Measurements from ENCODE around the gene USP17L29.
"Not testable (repeated sequence)": the region's sequence is repeated elsewhere in the genome, so short reads cannot be mapped to it uniquely, and the experiment has no call there.

The USP17L29 gene, protein sequence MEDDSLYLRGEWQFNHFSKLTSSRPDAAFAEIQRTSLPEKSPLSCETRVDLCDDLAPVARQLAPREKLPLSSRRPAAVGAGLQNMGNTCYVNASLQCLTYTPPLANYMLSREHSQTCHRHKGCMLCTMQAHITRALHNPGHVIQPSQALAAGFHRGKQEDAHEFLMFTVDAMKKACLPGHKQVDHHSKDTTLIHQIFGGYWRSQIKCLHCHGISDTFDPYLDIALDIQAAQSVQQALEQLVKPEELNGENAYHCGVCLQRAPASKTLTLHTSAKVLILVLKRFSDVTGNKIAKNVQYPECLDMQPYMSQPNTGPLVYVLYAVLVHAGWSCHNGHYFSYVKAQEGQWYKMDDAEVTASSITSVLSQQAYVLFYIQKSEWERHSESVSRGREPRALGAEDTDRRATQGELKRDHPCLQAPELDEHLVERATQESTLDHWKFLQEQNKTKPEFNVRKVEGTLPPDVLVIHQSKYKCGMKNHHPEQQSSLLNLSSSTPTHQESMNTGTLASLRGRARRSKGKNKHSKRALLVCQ

GRCh38 chr4:9353338-9353737, at the start of gene USP17L29:
USP17L29 (plus strand) TSS chr4:9353638; CDS start chr4:9353638, 0 bp downstream.
- H3K9me3 ChIP-seq (ENCODE audit: low read depth, low read length); H3K36me3 ChIP-seq (ENCODE audit: insufficient read depth, low read length); H3K4me3 ChIP-seq; H3K27ac ChIP-seq; H3K9ac ChIP-seq (ENCODE audit: insufficient read length); DNase-seq (ENCODE audit: low read depth, low spot score): not testable (repeated sequence)

- not testable (repeated sequence) for H3K9me3 ChIP-seq (ENCODE audit: low read depth, low read length); H3K27ac ChIP-seq; H3K4me3 ChIP-seq; H3K36me3 ChIP-seq (ENCODE audit: insufficient read depth, low read length); H3K9ac ChIP-seq (ENCODE audit: insufficient read length); DNase-seq (ENCODE audit: low read depth, low spot score)
Measured at GRCh38 chr4:9324191-9324590, 29.2 kb upstream of the USP17L29 start.

GRCh38 chr4:9324865-9325264, 28.6 kb upstream of the USP17L29 start, which contains the start of gene USP17L24:
USP17L24 (plus strand) TSS chr4:9325165; CDS start chr4:9325165, 0 bp downstream.
- H3K9ac ChIP-seq (ENCODE audit: insufficient read length); H3K36me3 ChIP-seq (ENCODE audit: insufficient read depth, low read length); H3K9me3 ChIP-seq (ENCODE audit: low read depth, low read length); H3K27ac ChIP-seq; DNase-seq (ENCODE audit: low read depth, low spot score); H3K4me3 ChIP-seq: not testable (repeated sequence)

DNA sequence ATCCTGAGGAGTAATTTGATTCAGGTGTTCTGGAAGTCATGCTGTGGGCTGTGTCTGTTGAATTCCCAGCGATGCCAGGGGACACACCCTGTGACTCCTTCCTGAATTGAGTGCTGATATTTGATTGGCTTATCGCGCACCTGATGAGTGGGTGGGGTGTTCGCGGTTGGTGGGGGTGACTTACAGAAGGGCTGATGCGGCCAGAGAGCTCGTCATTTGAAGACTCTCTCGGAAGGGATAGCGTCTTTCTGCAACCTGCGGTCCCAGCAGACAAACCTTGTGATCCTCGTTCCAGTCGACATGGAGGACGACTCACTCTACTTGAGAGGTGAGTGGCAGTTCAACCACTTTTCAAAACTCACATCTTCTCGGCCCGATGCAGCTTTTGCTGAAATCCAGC, 23.8 kb upstream of the USP17L29 start, which contains the start of gene USP17L25:
USP17L25 (plus strand) TSS at position 301 of the 400 bp plus-strand sequence; CDS start at position 301, 0 bp downstream.
- not testable (repeated sequence) for H3K36me3 ChIP-seq (ENCODE audit: insufficient read depth, low read length)

DNA sequence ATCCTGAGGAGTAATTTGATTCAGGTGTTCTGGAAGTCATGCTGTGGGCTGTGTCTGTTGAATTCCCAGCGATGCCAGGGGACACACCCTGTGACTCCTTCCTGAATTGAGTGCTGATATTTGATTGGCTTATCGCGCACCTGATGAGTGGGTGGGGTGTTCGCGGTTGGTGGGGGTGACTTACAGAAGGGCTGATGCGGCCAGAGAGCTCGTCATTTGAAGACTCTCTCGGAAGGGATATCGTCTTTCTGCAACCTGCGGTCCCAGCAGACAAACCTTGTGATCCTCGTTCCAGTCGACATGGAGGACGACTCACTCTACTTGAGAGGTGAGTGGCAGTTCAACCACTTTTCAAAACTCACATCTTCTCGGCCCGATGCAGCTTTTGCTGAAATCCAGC, 19.1 kb upstream of the USP17L29 start, which contains the start of gene USP17L26:
USP17L26 (plus strand) TSS at position 301 of the 400 bp plus-strand sequence; CDS start at position 301, 0 bp downstream.
- not testable (repeated sequence) for H3K36me3 ChIP-seq (ENCODE audit: insufficient read depth, low read length); H3K4me3 ChIP-seq; H3K27ac ChIP-seq; H3K9ac ChIP-seq (ENCODE audit: insufficient read length); H3K9me3 ChIP-seq (ENCODE audit: low read depth, low read length); DNase-seq (ENCODE audit: low read depth, low spot score)

More for the DNA sequence above, 23.8 kb upstream of the USP17L29 start, which contains the start of gene USP17L25:
- not testable (repeated sequence) for H3K9ac ChIP-seq (ENCODE audit: insufficient read length); H3K9me3 ChIP-seq (ENCODE audit: low read depth, low read length); H3K4me3 ChIP-seq; H3K27ac ChIP-seq; DNase-seq (ENCODE audit: low read depth, low spot score)

- not testable (repeated sequence) for DNase-seq (ENCODE audit: low read depth, low spot score); H3K36me3 ChIP-seq (ENCODE audit: insufficient read depth, low read length); H3K9ac ChIP-seq (ENCODE audit: insufficient read length)
Measured at GRCh38 chr4:9339103-9339502, 14.3 kb upstream of the USP17L29 start, which contains the start of gene USP17L5. USP17L5 (plus strand) TSS chr4:9339403; CDS start chr4:9339403, 0 bp downstream.

GRCh38 chr4:9343848-9344247, 9.6 kb upstream of the USP17L29 start, which contains the start of gene USP17L27:
USP17L27 (plus strand) TSS chr4:9344148; CDS start chr4:9344148, 0 bp downstream.
- DNase-seq (ENCODE audit: low read depth, low spot score); H3K4me3 ChIP-seq; H3K36me3 ChIP-seq (ENCODE audit: insufficient read depth, low read length); H3K27ac ChIP-seq; H3K9me3 ChIP-seq (ENCODE audit: low read depth, low read length); H3K9ac ChIP-seq (ENCODE audit: insufficient read length): not testable (repeated sequence)

More at GRCh38 chr4:9339103-9339502, 14.3 kb upstream of the USP17L29 start, which contains the start of gene USP17L5:
- H3K27ac ChIP-seq; H3K4me3 ChIP-seq; H3K9me3 ChIP-seq (ENCODE audit: low read depth, low read length): not testable (repeated sequence)

DNA sequence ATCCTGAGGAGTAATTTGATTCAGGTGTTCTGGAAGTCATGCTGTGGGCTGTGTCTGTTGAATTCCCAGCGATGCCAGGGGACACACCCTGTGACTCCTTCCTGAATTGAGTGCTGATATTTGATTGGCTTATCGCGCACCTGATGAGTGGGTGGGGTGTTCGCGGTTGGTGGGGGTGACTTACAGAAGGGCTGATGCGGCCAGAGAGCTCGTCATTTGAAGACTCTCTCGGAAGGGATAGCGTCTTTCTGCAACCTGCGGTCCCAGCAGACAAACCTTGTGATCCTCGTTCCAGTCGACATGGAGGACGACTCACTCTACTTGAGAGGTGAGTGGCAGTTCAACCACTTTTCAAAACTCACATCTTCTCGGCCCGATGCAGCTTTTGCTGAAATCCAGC, 4.8 kb upstream of the USP17L29 start, which contains the start of gene USP17L28:
USP17L28 (plus strand) TSS at position 301 of the 400 bp plus-strand sequence; CDS start at position 301, 0 bp downstream.
- DNase-seq (ENCODE audit: low read depth, low spot score); H3K9ac ChIP-seq (ENCODE audit: insufficient read length): not testable (repeated sequence)

GRCh38 chr4:9350866-9351265, 2.6 kb upstream of the USP17L29 start:
- not testable (repeated sequence) for H3K36me3 ChIP-seq (ENCODE audit: insufficient read depth, low read length)

More for the DNA sequence above, 4.8 kb upstream of the USP17L29 start, which contains the start of gene USP17L28:
- not testable (repeated sequence) for H3K27ac ChIP-seq; H3K4me3 ChIP-seq; H3K36me3 ChIP-seq (ENCODE audit: insufficient read depth, low read length); H3K9me3 ChIP-seq (ENCODE audit: low read depth, low read length)

DNA sequence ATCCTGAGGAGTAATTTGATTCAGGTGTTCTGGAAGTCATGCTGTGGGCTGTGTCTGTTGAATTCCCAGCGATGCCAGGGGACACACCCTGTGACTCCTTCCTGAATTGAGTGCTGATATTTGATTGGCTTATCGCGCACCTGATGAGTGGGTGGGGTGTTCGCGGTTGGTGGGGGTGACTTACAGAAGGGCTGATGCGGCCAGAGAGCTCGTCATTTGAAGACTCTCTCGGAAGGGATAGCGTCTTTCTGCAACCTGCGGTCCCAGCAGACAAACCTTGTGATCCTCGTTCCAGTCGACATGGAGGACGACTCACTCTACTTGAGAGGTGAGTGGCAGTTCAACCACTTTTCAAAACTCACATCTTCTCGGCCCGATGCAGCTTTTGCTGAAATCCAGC, 9.4 kb downstream of the USP17L29 start, which contains the start of gene USP17L30:
USP17L30 (plus strand) TSS at position 301 of the 400 bp plus-strand sequence; CDS start at position 301, 0 bp downstream.
- not testable (repeated sequence) for DNase-seq (ENCODE audit: low read depth, low spot score); H3K27ac ChIP-seq; H3K9ac ChIP-seq (ENCODE audit: insufficient read length); H3K9me3 ChIP-seq (ENCODE audit: low read depth, low read length); H3K4me3 ChIP-seq; H3K36me3 ChIP-seq (ENCODE audit: insufficient read depth, low read length)

More at GRCh38 chr4:9350866-9351265, 2.6 kb upstream of the USP17L29 start:
- not testable (repeated sequence) for DNase-seq (ENCODE audit: low read depth, low spot score); H3K27ac ChIP-seq; H3K9ac ChIP-seq (ENCODE audit: insufficient read length); H3K9me3 ChIP-seq (ENCODE audit: low read depth, low read length); H3K4me3 ChIP-seq

DNA sequence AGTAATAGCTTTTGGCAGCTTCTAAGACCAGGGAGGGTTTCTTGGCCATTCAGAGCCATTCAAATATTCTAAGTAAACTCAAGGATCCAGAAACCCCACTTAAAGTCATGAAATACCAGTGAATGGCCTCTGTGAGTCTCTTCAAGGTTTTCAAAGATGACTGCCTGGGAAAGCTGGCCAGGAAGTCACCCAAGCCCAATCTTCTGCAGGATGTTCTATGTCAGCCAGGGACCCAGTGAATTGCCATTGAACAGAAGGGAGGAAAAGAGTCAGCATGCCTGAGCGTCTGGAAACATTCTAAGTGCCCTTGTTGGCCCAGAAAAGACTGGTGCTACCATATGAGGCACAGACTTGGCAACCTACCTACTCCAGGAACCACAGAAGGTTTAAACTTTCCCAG, 26.4 kb downstream of the USP17L29 start:
- not testable (repeated sequence) for H3K36me3 ChIP-seq (ENCODE audit: insufficient read depth, low read length); H3K9ac ChIP-seq (ENCODE audit: insufficient read length); H3K27ac ChIP-seq; DNase-seq (ENCODE audit: low read depth, low spot score); H3K4me3 ChIP-seq; H3K9me3 ChIP-seq (ENCODE audit: low read depth, low read length)

DNA sequence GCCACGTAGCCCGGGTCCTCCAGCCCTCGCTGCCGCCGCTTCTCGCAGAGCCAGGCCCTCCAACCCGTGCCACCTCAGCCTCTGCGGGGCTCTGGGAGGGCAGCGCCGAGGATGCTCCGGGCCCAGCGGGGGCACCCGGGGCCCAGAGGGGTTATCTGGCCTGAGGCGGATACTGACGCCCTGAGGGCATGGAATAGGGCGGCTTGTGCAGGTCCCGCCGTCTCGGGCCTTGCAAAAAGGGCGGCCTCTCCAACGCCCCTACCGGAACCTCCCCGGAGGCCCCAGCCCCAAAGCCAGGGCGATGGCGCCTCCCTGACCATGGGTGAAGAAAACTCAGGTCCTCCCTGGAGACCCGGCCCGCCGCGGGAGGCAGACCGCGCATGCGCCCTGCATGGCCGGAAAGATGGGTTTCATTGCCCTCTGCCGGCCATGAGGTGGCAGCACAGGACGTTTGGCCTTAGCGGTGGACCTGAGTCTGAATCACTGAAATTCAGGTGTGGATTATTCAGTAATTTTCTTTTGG, 27.6 kb downstream of the USP17L29 start:
- not testable (repeated sequence) for H3K9ac ChIP-seq (ENCODE audit: insufficient read length); DNase-seq (ENCODE audit: low read depth, low spot score); H3K27ac ChIP-seq; H3K4me3 ChIP-seq; H3K9me3 ChIP-seq (ENCODE audit: low read depth, low read length); H3K36me3 ChIP-seq (ENCODE audit: insufficient read depth, low read length)

Measured in SK-N-MC (cell line).